PC-3 (cell line): ENCODE data around the gene SPOCD1. TPM values are rescaled to one million over a fixed set of nuclear protein-coding genes. Genes with fewer than 3 reads are reported as not detected.

Experiments
- ATAC-seq: fragments of 200-7000 bp; cut with Tn5 transposase; 2 replicates; pipeline ENCODE4 v1.9.1; 2020; ENCODE audit warnings: mild to moderate bottlenecking, moderate library complexity
- BruUV-seq: library from RNA; stranded (reverse); fragments of 400-500 nt; replicated peaks from 2 replicates; lab custom pipeline; 2021; lab: Mats Ljungman, UMichigan
- CTCF ChIA-PET: fragments of 300-600 bp; sonication (Branson Sonifier 250); formaldehyde crosslinking; loops from one replicate; lab custom pipeline; 2022; ENCODE audit warnings: antibody characterized with exemption; lab: Charles Lee
- POLR2A ChIA-PET: fragments of 300-600 bp; sonication (Branson Sonifier 250); formaldehyde crosslinking; loops from one replicate; lab custom pipeline; 2022; ENCODE audit warnings: antibody characterized with exemption; ENCODE audit not compliant: unreplicated experiment; lab: Charles Lee
- DNase-seq: peaks from one replicate; pipeline ENCODE4 v3.0.0-alpha.2; 2015
- H2AFZ ChIP-seq: fragments of 300-600 bp; sonication (generic); 2 replicates; pipeline ENCODE4 v1.6.0; 2016; ENCODE audit warnings: antibody characterized with exemption, low read length
- H3F3A ChIP-seq: fragments of 300-600 bp; sonication (generic); one replicate; pipeline ENCODE4 v1.6.0; 2017; ENCODE audit warnings: antibody characterized with exemption, low read length, control low read depth, mild to moderate bottlenecking; ENCODE audit not compliant: unreplicated experiment
- H3K27ac ChIP-seq: fragments of 300-600 bp; sonication (generic); 2 replicates; pipeline ENCODE4 v1.5.1; 2016; ENCODE audit warnings: mild to moderate bottlenecking, low read length
- H3K27me3 ChIP-seq: fragments of 300-600 bp; sonication (generic); 2 replicates; pipeline ENCODE4 v1.6.1; 2016; ENCODE audit warnings: low read length, mixed read lengths
- H3K36me3 ChIP-seq: fragments of 300-600 bp; sonication (generic); 2 replicates; pipeline ENCODE4 v1.6.1; 2016; ENCODE audit warnings: low read depth, mixed run types, low read length, mixed read lengths
- H3K4me1 ChIP-seq: fragments of 300-600 bp; sonication (generic); 2 replicates; pipeline ENCODE4 v1.5.1; 2016; ENCODE audit warnings: low read length; ENCODE audit not compliant: insufficient read depth
- H3K4me2 ChIP-seq: fragments of 300-600 bp; sonication (generic); 2 replicates; pipeline ENCODE4 v1.6.0; 2016; ENCODE audit warnings: low read length
- H3K4me3 ChIP-seq: fragments of 300-600 bp; sonication (generic); 2 replicates; pipeline ENCODE4 v1.5.1; 2016; ENCODE audit warnings: mild to moderate bottlenecking, low read length, mixed read lengths
- H3K79me2 ChIP-seq: fragments of 300-600 bp; sonication (generic); 2 replicates; pipeline ENCODE4 v1.6.1; 2017; ENCODE audit warnings: low read length, mixed read lengths
- H3K9ac ChIP-seq: fragments of 300-600 bp; sonication (generic); 2 replicates; pipeline ENCODE4 v1.6.0; 2016; ENCODE audit warnings: mild to moderate bottlenecking, low read length
- H3K9me2 ChIP-seq: fragments of 300-600 bp; sonication (generic); replicated peaks from 2 replicates; pipeline ENCODE4 v1.6.1; 2016; ENCODE audit warnings: mixed run types, low read length, mixed read lengths
- H3K9me3 ChIP-seq: fragments of 300-600 bp; sonication (generic); 2 replicates; pipeline ENCODE4 v1.6.1; 2016; ENCODE audit warnings: low read length, mixed read lengths
- H4K20me1 ChIP-seq: fragments of 300-600 bp; sonication (generic); 2 replicates; pipeline ENCODE4 v1.6.1; 2016; ENCODE audit warnings: low read length, mixed read lengths
- CTCF ChIP-seq: fragments of 300-600 bp; sonication (generic); conservative IDR thresholded peaks from 2 replicates; pipeline ENCODE4 v1.5.1; 2017; ENCODE audit warnings: antibody characterized with exemption, low read depth, mild to moderate bottlenecking, low read length
- EZH2 ChIP-seq: fragments of 300-600 bp; sonication (generic); IDR thresholded peaks from one replicate; pipeline ENCODE4 v1.6.1; 2017; ENCODE audit warnings: antibody characterized with exemption, mild to moderate bottlenecking, low read length; ENCODE audit not compliant: unreplicated experiment
- EZH2phosphoT487 ChIP-seq: fragments of 300-600 bp; sonication (generic); IDR thresholded peaks from 2 replicates; pipeline ENCODE4 v1.6.1; 2018; ENCODE audit warnings: mild to moderate bottlenecking, antibody characterized with exemption, low read length, borderline replicate concordance
- intact Hi-C: fragments of 100-400 bp; cut with micrococcal nuclease; formaldehyde crosslinking; loops from 2 replicates; pipeline ENCODE4 v1.9.0; 2023
- total RNA-seq: library from RNA; depleted of rRNA; stranded (reverse); fragments of >200 nt; gene quantifications from 2 replicates; pipeline ENCODE4 v1.2.3, GENCODE V29; 2014

Gene SPOCD1
- total RNA-seq, 1 experiment from 2014 or later = 5.4 TPM

GRCh38 chr1:31786366-31787060 lies 29.3 kb downstream of the SPOCD1 start:
- BruUV-seq = no TSS peak
- DNase-seq (no peak), ATAC-seq (no peak)
- Histone ChIP-seq H2AFZ (no peak overlapping the region), H3K36me3 (no peaks in the 10 kb centered on the region), H3K9ac (no peak overlapping the region), H3K27ac (no peak overlapping the region), H4K20me1 (no peaks in the 10 kb centered on the region), H3K79me2 (no peaks in the 10 kb centered on the region), H3K4me3 (no peak overlapping the region), H3K9me2 (no peaks in the 10 kb centered on the region), H3K9me3 (no peaks in the 10 kb centered on the region), H3K4me1 (no peaks in the 10 kb centered on the region), H3F3A (no peaks in the 10 kb centered on the region), H3K4me2 (no peak overlapping the region), H3K27me3 (no peaks in the 10 kb centered on the region)
- POLR2A ChIA-PET = no interaction called here
- CTCF ChIA-PET = no interaction called here
- no peak for TF ChIP-seq EZH2
- TF ChIP-seq EZH2phosphoT487 = no peak
- no peak for TF ChIP-seq CTCF
- intact Hi-C loops = no loop called here

GRCh38 chr1:31785947-31786290 lies 29.9 kb downstream of the SPOCD1 start:
- no peak overlapping the region for H3K27ac ChIP-seq
- no peak for ATAC-seq
- no peaks in the 10 kb centered on the region for H3K27me3 ChIP-seq
- H3F3A ChIP-seq = no peaks in the 10 kb centered on the region
- H3K4me1 ChIP-seq = no peaks in the 10 kb centered on the region
- no TSS peak for BruUV-seq
- H3K79me2 ChIP-seq = no peaks in the 10 kb centered on the region
- no peak for TF ChIP-seq CTCF
- TF ChIP-seq EZH2phosphoT487 = no peak
- no peak for TF ChIP-seq EZH2
- DNase-seq = no peak
- H3K9me2 ChIP-seq = no peaks in the 10 kb centered on the region
- no peak overlapping the region for H3K9ac ChIP-seq
- CTCF ChIA-PET = no interaction called here
- POLR2A ChIA-PET = no interaction called here
- no peak overlapping the region for H2AFZ ChIP-seq
- H4K20me1 ChIP-seq = no peaks in the 10 kb centered on the region
- no peaks in the 10 kb centered on the region for H3K9me3 ChIP-seq
- H3K36me3 ChIP-seq = no peaks in the 10 kb centered on the region
- H3K4me2 ChIP-seq = no peak overlapping the region
- intact Hi-C loops = no loop called here
- no peak overlapping the region for H3K4me3 ChIP-seq
